GM12878 (cell line): ENCODE measurements around the gene MICAL3. TPM values are rescaled to one million over a fixed set of nuclear protein-coding genes. Genes with fewer than 3 reads are reported as not detected.

Experiments used
- ATAC-seq: fragments of 200-7000 bp; cut with Tn5 transposase; 3 replicates; pipeline ENCODE4 v1.9.1; 2020; ENCODE audit warnings: mild to moderate bottlenecking, moderate library complexity
- BruUV-seq: library from RNA; stranded (reverse); fragments of 400-500 nt; replicated peaks from 2 replicates; lab custom pipeline; 2021; lab: Mats Ljungman, UMichigan
- CTCF ChIA-PET: fragments of 300-600 bp; sonication (Branson Sonifier 250); formaldehyde crosslinking; extraction: SDS; loops from one replicate; lab custom pipeline; 2021; ENCODE audit warnings: inconsistent platforms; lab: Yijun Ruan, JAX
- POLR2A ChIA-PET: fragments of 350-600 bp; formaldehyde crosslinking; extraction: SDS; loops from one replicate; lab custom pipeline; 2021; ENCODE audit warnings: inconsistent platforms; lab: Charles Lee
- RAD21 ChIA-PET: fragments of 300-600 bp; sonication (Branson Sonifier 250); formaldehyde crosslinking; loops from one replicate; lab custom pipeline; 2023; ENCODE audit warnings: antibody characterized with exemption; ENCODE audit not compliant: unreplicated experiment; lab: Charles Lee
- SMC1A ChIA-PET: fragments of 300-600 bp; sonication (Branson Sonifier 250); formaldehyde crosslinking; loops from one replicate; lab custom pipeline; 2023; ENCODE audit not compliant: unreplicated experiment, uncharacterized antibody; lab: Charles Lee
- DNase-seq: peaks from one replicate; pipeline ENCODE4 v3.0.0-alpha.2; 2011; ENCODE audit warnings: low read depth, low spot score
- FAIRE-seq: peaks from 3 replicates; lab custom pipeline; 2011; peaks lifted over from hg19 to GRCh38; lab: Jason Lieb, UNC
- H2AFZ ChIP-seq: 2 replicates; pipeline ENCODE4 v1.6.0; 2011; ENCODE audit warnings: low read depth, low read length, control low read depth; ENCODE audit not compliant: control insufficient read depth
- H3K27ac ChIP-seq: 2 replicates; pipeline ENCODE4 v1.5.1; 2011; ENCODE audit warnings: control low read depth; ENCODE audit not compliant: control insufficient read depth, insufficient read depth
- H3K27me3 ChIP-seq, 2 experiments: replicated peaks in 1 of 2; 2 replicates each; pipeline versions ENCODE4 v1.6.0 to v1.6.1; 2011; ENCODE audit warnings: low read length in 1 of 2; ENCODE audit not compliant: control insufficient read depth in 2 of 2, insufficient read depth in 2 of 2
- H3K36me3 ChIP-seq, 2 experiments: 2 replicates each; pipeline ENCODE4 v1.5.1; 2011; ENCODE audit warnings: low read length in 1 of 2; ENCODE audit not compliant: control insufficient read depth in 2 of 2, insufficient read depth in 2 of 2
- H3K4me1 ChIP-seq: 2 replicates; pipeline ENCODE4 v1.6.1; 2011; ENCODE audit warnings: mild to moderate bottlenecking, low read length, moderate library complexity, mixed read lengths; ENCODE audit not compliant: control insufficient read depth, insufficient read depth
- H3K4me2 ChIP-seq: 2 replicates; pipeline ENCODE4 v1.6.0; 2011; ENCODE audit warnings: control low read depth; ENCODE audit not compliant: control insufficient read depth, insufficient read depth
- H3K4me3 ChIP-seq: fragments of 200-600 bp; sonication (generic); 2 replicates; pipeline ENCODE4 v1.5.1; 2016
- H3K79me2 ChIP-seq: 2 replicates; pipeline ENCODE4 v1.6.0; 2011; ENCODE audit warnings: low read length; ENCODE audit not compliant: control insufficient read depth, insufficient read depth
- H3K9ac ChIP-seq: 2 replicates; pipeline ENCODE4 v1.8.0; 2011; ENCODE audit warnings: low read length, control low read depth, mixed read lengths; ENCODE audit not compliant: control insufficient read depth, insufficient read depth
- H3K9me3 ChIP-seq: replicated peaks from 3 replicates; pipeline ENCODE4 v1.5.1; 2011; ENCODE audit warnings: mild to moderate bottlenecking, low read length; ENCODE audit not compliant: control insufficient read depth, insufficient read depth
- H4K20me1 ChIP-seq: 2 replicates; pipeline ENCODE4 v1.6.0; 2011; ENCODE audit not compliant: control insufficient read depth, insufficient read depth
- CREM ChIP-seq: IDR thresholded peaks from 2 replicates; pipeline ENCODE4 v1.6.1; 2014; ENCODE audit warnings: antibody characterized with exemption, low read depth
- MEF2B ChIP-seq: fragments of 450-650 bp; IDR thresholded peaks from 2 replicates; pipeline ENCODE4 v1.6.1; 2018; ENCODE audit warnings: mild to moderate bottlenecking, moderate library complexity; ENCODE audit not compliant: partially characterized antibody, poor library complexity, severe bottlenecking
- PAX5 ChIP-seq: IDR thresholded peaks from 2 replicates; pipeline ENCODE4 v1.6.1; 2011; ENCODE audit warnings: low read depth, low read length, borderline replicate concordance
- SUZ12 ChIP-seq: fragments of 200-600 bp; sonication (generic); IDR thresholded peaks from one replicate; pipeline ENCODE4 v1.6.1; 2018; ENCODE audit warnings: antibody characterized with exemption, mild to moderate bottlenecking; ENCODE audit not compliant: unreplicated experiment
- WGBS: methylation state at CpG from one replicate; pipeline ENCODE4 v1.1.6; 2016; ENCODE audit warnings: low lambda C conversion rate; ENCODE audit not compliant: insufficient replicate concordance, insufficient coverage; ENCODE audit errors: missing lambda C conversion rate; 5-methylcytosine and 5-hydroxymethylcytosine counted together
- in situ Hi-C: fragments of 300-500 bp; cut with MboI; formaldehyde crosslinking; loops from 9 replicates; pipeline ENCODE4 v1.14.3; 2018; ENCODE audit warnings: mixed read lengths
- intact Hi-C: fragments of 100-400 bp; cut with micrococcal nuclease; formaldehyde crosslinking; loops from one replicate; pipeline ENCODE4 v1.14.2; 2022; ENCODE audit not compliant: unreplicated experiment
- polyA plus RNA-seq, 11 experiments: library from polyadenylated mRNA; depleted of rRNA in 4 of 11; unstranded in 6 of 11; stranded (reverse) in 5 of 11; fragments of >200 nt; fragmentation: Nextera tagmentation in 4 of 11; fragmentation: Illumina TruSeq in 1 of 11; extraction: Ambion mirVana in 4 of 11; extraction: Trizol in 1 of 11; gene quantifications; 1 replicate in 1 of 11; 2 replicates in 10 of 11; pipeline versions ENCODE4 v1.2.1 to v1.2.3, GENCODE V29; 2011 to 2016; ENCODE audit warnings: inconsistent platforms in 2 of 11, missing spikeins in 2 of 11, low read depth in 1 of 11
- total RNA-seq, 4 experiments: library from RNA; depleted of rRNA in 3 of 4; stranded (reverse); fragments of >200 nt in 3 of 4; fragmentation: Illumina TruSeq in 1 of 4; extraction: Trizol in 1 of 4; gene quantifications; 2 replicates each; pipeline versions ENCODE4 v1.2.1 to v1.2.3, GENCODE V29; 2013 to 2021
- TF ChIP-seq, protein P1 (sequence below): fragments of 150-350 bp; IDR thresholded peaks from 2 replicates; pipeline ENCODE4 v1.6.1; 2016; ENCODE audit warnings: low read depth, low read length
- TF ChIP-seq, protein P2 (sequence below): fragments of 450-650 bp; IDR thresholded peaks from 2 replicates; pipeline ENCODE4 v1.6.1; 2016; ENCODE audit warnings: mild to moderate bottlenecking

MICAL3 gene
- total and polyA plus RNA-seq, 10 of the 15 experiments (the other 5 are each of a cell fraction or from before 2014, with no cell fraction given): 2.6 to 92.2 (median 24.0) TPM

DNA sequence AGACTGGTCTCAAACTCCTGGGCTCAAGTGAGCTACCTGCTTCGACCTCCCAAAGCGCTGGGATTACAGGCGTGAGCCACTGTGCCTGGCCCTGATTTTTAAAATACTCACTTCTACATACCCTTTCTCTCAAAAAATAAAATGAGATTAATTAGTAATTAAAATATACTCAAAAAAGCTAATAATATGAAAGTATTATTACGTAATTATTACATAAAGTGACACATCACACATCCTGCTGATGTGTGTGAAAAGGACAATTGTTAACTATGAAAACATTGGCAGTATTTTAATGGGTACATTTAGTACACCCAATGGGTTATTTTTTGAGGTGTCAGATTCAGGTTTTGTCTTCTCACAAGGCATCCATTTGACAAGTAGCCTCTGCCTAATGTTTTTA is 21.4 kb upstream of the MICAL3 start:
- Histone ChIP-seq H3K27me3 (no peaks in the 10 kb centered on the region), H3K9ac (no peak overlapping the region), H2AFZ (no peak overlapping the region), H3K36me3 (no peaks in the 10 kb centered on the region), H3K4me2 (no peak overlapping the region), H3K79me2 (no peaks in the 10 kb centered on the region), H3K9me3 (no peaks in the 10 kb centered on the region), H3K4me1 (no peaks in the 10 kb centered on the region; the same call in 1 of the 2 replicates), H4K20me1 (no peaks in the 10 kb centered on the region), H3K27ac (no peak overlapping the region), H3K4me3 (no peak overlapping the region)
- BruUV-seq: no TSS peak
- ChIA-PET SMC1A (interaction anchor here (1.0 kb wide), 1 partner anchor 13 kb away, joined by 4 read pairs; no protein-coding TSS in a partner anchor), RAD21 (no interaction called here), CTCF (no interaction called here), POLR2A (no interaction called here)
- 70% methylated on average over 4 of the region's 4 CpGs for WGBS
- ATAC-seq (no peak), FAIRE-seq (no peak), DNase-seq (no peak)
- intact Hi-C loops (no loop called here), in situ Hi-C loops (no loop called here)
- TF ChIP-seq, protein P1, sequence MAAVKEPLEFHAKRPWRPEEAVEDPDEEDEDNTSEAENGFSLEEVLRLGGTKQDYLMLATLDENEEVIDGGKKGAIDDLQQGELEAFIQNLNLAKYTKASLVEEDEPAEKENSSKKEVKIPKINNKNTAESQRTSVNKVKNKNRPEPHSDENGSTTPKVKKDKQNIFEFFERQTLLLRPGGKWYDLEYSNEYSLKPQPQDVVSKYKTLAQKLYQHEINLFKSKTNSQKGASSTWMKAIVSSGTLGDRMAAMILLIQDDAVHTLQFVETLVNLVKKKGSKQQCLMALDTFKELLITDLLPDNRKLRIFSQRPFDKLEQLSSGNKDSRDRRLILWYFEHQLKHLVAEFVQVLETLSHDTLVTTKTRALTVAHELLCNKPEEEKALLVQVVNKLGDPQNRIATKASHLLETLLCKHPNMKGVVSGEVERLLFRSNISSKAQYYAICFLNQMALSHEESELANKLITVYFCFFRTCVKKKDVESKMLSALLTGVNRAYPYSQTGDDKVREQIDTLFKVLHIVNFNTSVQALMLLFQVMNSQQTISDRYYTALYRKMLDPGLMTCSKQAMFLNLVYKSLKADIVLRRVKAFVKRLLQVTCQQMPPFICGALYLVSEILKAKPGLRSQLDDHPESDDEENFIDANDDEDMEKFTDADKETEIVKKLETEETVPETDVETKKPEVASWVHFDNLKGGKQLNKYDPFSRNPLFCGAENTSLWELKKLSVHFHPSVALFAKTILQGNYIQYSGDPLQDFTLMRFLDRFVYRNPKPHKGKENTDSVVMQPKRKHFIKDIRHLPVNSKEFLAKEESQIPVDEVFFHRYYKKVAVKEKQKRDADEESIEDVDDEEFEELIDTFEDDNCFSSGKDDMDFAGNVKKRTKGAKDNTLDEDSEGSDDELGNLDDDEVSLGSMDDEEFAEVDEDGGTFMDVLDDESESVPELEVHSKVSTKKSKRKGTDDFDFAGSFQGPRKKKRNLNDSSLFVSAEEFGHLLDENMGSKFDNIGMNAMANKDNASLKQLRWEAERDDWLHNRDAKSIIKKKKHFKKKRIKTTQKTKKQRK: no peak
- TF ChIP-seq MEF2B (no peak), CREM (no peak), SUZ12 (no peak), PAX5 (no peak)
- TF ChIP-seq, protein P2, sequence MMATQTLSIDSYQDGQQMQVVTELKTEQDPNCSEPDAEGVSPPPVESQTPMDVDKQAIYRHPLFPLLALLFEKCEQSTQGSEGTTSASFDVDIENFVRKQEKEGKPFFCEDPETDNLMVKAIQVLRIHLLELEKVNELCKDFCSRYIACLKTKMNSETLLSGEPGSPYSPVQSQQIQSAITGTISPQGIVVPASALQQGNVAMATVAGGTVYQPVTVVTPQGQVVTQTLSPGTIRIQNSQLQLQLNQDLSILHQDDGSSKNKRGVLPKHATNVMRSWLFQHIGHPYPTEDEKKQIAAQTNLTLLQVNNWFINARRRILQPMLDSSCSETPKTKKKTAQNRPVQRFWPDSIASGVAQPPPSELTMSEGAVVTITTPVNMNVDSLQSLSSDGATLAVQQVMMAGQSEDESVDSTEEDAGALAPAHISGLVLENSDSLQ: no peak
